ENCODE results near the gene LRRTM4.
"Not testable (repeated sequence)": the region's sequence is repeated elsewhere in the genome, so short reads cannot be mapped to it uniquely, and the experiment has no call there.

LRRTM4 gene

GRCh38 chr2:77309725-77310124, 212.5 kb downstream of the LRRTM4 start:
- DNase-seq, result no peak

GRCh38 chr2:77301441-77301840, 220.7 kb downstream of the LRRTM4 start:
- DNase-seq, result no peak

GRCh38 chr2:77296791-77297190, 225.4 kb downstream of the LRRTM4 start:
- no peak for DNase-seq

DNA sequence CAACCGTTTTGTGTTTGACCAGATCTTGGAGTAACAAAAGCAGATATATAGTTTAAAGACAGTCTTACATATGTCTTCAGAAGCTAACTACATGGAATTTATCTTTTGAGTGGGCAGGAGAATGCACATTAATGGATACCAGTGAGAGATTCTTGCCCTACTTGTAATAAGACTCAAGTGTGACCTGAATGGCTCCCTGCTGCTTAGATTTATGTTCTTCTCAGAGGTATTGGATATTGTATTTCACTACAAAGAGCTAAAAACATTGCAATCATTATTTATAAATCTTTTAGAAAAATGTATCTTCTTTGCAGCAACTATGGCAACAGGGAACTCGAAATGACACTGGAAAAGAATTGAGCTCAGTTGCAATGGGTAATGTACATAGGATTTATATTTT, 227.7 kb downstream of the LRRTM4 start:
- no peak for DNase-seq

- DNase-seq, result no peak
Measured at GRCh38 chr2:77284353-77284752, 237.8 kb downstream of the LRRTM4 start.

GRCh38 chr2:77271262-77271661, 250.9 kb downstream of the LRRTM4 start:
- no peak for DNase-seq

GRCh38 chr2:77270433-77270832, 251.7 kb downstream of the LRRTM4 start:
- no peak for DNase-seq

DNA sequence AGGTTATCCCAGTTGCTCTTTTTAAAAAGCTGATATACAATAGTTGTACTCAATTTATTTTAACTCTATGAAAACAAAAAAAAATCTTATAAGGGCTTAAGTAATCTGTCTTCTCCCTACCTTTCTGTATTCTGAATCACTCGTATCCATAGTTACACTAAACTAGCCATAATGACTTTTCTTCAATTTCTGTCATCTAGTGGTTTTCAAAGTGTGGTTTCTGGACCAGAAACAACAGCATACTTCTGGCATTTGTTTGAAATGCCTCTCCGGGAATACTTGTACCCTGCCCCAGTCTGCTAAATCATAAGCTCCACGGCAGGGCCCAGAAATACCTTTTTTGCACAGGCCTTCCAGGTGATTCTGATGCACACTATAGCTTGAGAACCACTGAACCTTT, 253.6 kb downstream of the LRRTM4 start:
- DNase-seq, result no peak

- DNase-seq, result no peak
Measured at GRCh38 chr2:77232909-77233425, 289.2 kb downstream of the LRRTM4 start.

GRCh38 chr2:77228391-77228790, 293.8 kb downstream of the LRRTM4 start:
- no peak for DNase-seq

GRCh38 chr2:77210725-77211124, 311.5 kb downstream of the LRRTM4 start:
- no peak for DNase-seq

DNA sequence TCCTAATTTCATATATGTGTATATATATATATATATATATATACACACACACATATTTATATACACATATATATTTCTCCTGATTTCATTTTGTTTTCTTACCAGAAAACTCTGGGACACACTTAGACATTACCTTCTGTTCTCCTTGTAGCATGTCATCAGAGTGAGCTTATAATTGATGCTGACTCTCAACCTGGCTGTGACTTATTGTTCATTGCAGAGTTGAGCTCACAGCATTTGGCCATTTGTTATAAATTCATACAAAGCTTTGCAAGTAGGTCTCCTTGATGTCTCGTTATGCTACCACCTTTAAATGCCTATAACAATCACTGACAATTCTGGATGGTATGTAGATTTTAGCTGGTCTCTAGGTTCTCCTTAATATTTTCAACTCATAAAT, 314.8 kb downstream of the LRRTM4 start:
- DNase-seq, result no peak

GRCh38 chr2:77201755-77202154, 320.4 kb downstream of the LRRTM4 start:
- DNase-seq, result no peak

- no peak for DNase-seq
Measured at GRCh38 chr2:77199411-77199810, 322.8 kb downstream of the LRRTM4 start.

GRCh38 chr2:77193858-77194448, 328.2 kb downstream of the LRRTM4 start:
- DNase-seq, result no peak

GRCh38 chr2:77192811-77193289, 329.3 kb downstream of the LRRTM4 start:
- no peak for DNase-seq

DNA sequence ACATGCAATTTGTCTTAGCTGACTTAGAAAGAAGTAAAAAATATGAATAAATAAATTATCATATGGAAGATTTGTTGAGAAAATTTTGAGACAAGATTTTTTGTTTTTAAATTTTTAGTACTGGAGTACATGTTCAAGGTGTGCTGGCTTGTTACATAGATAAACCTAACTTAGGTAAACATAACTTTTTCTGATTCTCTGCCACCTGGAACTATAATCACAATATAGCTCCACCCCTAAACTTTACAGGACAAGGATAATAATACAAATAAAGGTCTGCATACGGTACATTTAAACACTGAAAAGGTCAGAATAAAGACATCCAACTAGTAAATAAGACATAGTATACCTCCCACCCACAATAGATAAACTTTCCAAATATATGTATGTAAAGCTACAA, 330.5 kb downstream of the LRRTM4 start:
- no peak for DNase-seq

GRCh38 chr2:77190721-77191346, 331.3 kb downstream of the LRRTM4 start:
- no peak for DNase-seq

GRCh38 chr2:77185052-77185451, 337.1 kb downstream of the LRRTM4 start:
- no peak for DNase-seq

DNA sequence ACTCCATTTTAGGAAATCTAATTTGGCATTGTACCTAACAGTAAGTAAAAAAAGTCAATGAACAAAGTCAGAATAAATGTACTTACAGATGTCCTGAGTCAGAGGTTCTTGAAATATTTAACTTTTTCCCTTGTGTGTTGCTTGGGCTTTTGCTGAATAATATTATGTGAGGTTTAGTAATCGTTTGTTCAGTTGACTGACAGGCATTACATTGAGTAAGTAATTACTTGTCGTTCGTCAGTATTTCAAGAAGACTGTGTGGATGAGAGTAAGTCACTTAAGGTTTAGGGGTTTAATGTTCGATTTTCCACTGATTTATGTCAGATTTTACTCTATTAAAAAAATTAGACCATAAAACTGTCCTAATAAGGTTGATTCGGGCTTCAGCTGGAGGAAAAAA, 342.9 kb downstream of the LRRTM4 start:
- no peak for DNase-seq

DNA sequence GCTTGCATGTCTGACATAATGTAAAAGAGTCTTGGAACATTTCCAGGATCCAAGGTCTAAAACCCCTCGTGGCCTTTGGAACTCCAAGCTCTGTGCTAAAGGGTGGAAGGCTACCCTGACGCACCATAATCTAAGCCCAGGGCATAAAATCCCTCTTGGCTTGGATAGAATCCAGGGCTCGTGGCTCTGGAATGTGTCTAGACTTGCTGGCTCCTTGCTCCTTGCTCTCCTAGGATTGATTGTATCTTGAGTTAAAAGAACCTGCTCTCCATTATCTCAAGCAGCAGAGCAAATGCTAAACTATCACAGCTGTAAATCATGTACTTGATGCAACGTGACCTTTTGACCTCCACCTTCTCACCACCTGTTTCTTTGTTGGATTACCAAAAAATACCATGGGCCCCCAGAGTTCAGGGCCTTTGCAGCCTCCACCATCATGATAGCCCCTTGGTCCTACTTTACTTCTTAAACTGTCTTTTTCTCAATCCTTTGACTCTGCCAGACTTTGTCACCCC, 346.9 kb downstream of the LRRTM4 start:
- DNase-seq, result not testable (repeated sequence)

DNA sequence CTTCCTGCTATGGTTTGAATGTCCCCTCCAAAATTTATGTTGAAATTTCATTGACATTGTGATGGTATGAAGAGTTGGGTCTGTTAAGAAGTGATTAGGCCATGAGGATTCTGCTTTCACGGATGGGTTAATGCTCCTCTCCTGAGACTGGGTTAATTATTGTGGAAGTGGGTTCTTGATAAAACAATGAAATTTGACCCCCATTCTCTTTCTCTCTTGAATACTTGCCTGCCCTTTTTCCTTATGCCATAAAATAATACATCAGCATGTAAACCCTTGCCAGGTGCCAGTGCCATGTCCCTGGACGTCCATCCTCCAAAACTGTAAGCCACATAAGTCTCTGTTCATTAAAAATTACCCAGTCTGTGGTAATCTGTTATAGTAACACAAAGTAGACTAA, 352.8 kb downstream of the LRRTM4 start:
- DNase-seq, result no peak

DNA sequence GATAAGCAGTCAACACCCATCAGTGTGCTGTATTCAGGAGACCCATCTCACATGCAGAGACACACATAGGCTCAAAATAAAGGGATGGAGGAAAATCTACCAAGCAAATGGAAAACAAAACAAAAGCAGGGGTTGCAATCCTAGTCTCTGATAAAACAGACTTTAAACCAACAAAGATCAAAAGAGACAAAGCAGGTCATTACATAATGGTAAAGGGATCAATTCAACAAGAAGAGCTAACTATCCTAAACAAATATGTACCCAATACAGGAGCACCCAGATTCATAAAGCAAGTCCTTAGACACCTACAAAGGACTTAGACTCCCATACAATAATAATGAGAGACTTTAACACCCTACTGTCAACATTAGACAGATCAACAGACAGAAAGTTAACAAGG, 358.2 kb downstream of the LRRTM4 start:
- DNase-seq, result not testable (repeated sequence)

DNA sequence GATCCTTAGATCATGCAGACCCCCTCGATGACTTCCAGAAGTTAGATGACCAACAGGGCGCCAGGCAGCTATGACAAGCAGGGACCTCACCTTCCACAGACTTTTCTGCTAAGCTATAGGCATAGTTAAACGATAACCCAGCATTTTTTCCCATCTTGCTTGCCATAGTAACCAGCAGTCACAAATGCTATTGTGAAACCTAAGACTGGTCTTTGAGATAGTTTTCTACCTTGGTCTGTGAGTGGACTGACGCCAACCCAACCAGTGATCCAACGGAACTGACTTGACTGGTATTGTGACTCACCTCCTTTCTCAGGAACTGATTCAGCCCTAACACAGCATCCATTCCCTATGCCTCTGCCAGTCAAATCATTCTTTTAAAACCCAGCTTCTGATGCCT, 361.2 kb downstream of the LRRTM4 start:
- DNase-seq, result no peak
